Endothelial cell of umbilical vein (primary cell): ENCODE measurements around the gene TLR4.

Experiments used
- EZH2 ChIP-seq: IDR thresholded peaks from 2 replicates; pipeline ENCODE4 v1.6.1; 2012; ENCODE audit warnings: borderline replicate concordance, low read depth, mild to moderate bottlenecking, moderate library complexity, low read length, inconsistent platforms; ENCODE audit not compliant: severe bottlenecking
- FOS ChIP-seq: IDR thresholded peaks from 2 replicates; pipeline ENCODE4 v1.6.1; 2011; ENCODE audit warnings: mild to moderate bottlenecking, low read length, moderate library complexity, borderline replicate concordance; ENCODE audit not compliant: insufficient read depth
- POLR2A ChIP-seq: IDR thresholded peaks from 2 replicates; pipeline ENCODE4 v1.6.1; 2012; ENCODE audit warnings: low read depth, mild to moderate bottlenecking, control low read depth, low read length
- POLR2AphosphoS5 ChIP-seq: IDR thresholded peaks from 2 replicates; pipeline ENCODE4 v1.6.1; 2012; ENCODE audit warnings: low read depth, mild to moderate bottlenecking, control low read depth, low read length, moderate library complexity; ENCODE audit not compliant: insufficient read depth
- TF ChIP-seq, protein P1 (sequence below), 2 donors: IDR thresholded peaks; 1 replicate in 1 of 2; 2 replicates in 1 of 2; pipeline ENCODE4 v1.5.1; 2011; ENCODE audit warnings: low read length in 2 of 2, mild to moderate bottlenecking in 2 of 2, moderate library complexity in 2 of 2, control low read depth in 1 of 2, inconsistent platforms in 1 of 2, low read depth in 1 of 2; ENCODE audit not compliant: insufficient read depth in 1 of 2; ENCODE audit errors: extremely low read depth in 1 of 2
- TF ChIP-seq, protein P2 (sequence below): IDR thresholded peaks from 2 replicates; pipeline ENCODE4 v1.6.1; 2011; ENCODE audit not compliant: insufficient read depth, insufficient read length

DNA sequence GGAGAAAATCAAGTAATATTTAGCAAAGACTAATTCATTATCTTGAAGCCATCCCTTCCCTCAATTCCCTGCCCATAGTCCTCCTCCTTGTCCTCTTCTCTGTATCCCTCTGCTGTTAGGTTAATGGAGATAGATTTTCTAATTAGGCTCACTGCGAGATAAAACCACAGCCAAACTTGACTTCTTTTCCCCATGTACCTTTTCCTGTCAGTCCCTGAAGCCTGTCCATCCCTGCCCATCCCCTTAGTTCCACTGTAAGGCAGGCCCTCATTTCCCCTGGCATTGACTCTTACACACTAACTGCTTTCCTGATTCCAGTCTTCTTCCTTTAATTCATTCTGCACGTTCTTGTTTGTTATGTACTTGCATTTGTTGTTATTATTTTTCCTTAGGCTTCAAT, 1.2 kb downstream of the TLR4 start:
- no peak for TF ChIP-seq POLR2AphosphoS5
- no peak for TF ChIP-seq POLR2A
- TF ChIP-seq, protein P1, sequence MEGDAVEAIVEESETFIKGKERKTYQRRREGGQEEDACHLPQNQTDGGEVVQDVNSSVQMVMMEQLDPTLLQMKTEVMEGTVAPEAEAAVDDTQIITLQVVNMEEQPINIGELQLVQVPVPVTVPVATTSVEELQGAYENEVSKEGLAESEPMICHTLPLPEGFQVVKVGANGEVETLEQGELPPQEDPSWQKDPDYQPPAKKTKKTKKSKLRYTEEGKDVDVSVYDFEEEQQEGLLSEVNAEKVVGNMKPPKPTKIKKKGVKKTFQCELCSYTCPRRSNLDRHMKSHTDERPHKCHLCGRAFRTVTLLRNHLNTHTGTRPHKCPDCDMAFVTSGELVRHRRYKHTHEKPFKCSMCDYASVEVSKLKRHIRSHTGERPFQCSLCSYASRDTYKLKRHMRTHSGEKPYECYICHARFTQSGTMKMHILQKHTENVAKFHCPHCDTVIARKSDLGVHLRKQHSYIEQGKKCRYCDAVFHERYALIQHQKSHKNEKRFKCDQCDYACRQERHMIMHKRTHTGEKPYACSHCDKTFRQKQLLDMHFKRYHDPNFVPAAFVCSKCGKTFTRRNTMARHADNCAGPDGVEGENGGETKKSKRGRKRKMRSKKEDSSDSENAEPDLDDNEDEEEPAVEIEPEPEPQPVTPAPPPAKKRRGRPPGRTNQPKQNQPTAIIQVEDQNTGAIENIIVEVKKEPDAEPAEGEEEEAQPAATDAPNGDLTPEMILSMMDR (IDR thresholded peaks at IDR 0.05; ENCODE audit: extremely low read depth in 1 of 2, insufficient read depth in 1 of 2, low read depth in 1 of 2, low read length in 2 of 2), result no peak
- TF ChIP-seq, protein P2, sequence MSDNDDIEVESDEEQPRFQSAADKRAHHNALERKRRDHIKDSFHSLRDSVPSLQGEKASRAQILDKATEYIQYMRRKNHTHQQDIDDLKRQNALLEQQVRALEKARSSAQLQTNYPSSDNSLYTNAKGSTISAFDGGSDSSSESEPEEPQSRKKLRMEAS, result no peak
- no peak for TF ChIP-seq EZH2
- TF ChIP-seq FOS, result no peak
